Measurements from ENCODE around the gene DAB2.
"Not testable (repeated sequence)": the region's sequence is repeated elsewhere in the genome, so short reads cannot be mapped to it uniquely, and the experiment has no call there.

The DAB2 gene

DNA sequence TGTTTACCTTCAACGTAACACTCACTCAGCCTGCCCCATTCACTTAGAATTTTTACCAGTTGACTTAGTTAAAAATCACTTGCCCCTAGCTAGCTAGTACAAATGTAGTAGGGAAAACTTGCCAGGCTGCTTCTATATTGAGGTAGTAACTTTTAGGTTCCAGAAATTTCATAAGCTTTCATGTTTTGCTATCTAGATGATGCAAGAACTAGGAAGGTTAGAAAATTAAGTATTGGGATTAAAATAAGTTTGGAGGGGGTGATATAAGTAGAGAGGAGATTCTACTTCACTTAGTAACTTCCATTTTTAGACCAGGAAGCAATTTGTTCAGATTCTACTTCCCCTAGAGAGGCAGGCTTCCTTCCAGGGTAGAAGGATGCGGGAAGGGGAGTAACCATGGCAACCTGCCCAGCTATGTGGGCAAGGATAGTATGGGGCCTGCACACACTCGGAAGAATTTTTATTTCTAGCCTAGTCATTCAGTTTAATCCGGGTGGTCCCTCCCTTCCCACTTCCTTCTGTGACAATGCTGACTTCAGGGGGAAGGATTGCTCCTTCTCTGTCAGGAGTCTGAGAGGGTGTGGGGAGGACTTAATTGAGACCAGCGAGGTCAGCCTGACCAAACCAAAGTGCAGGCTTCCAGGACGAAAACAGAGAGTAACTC lies 4.2 kb downstream of the DAB2 start:
- DNase-seq (ENCODE audit: low read depth) = peak; percentile 94

DNA sequence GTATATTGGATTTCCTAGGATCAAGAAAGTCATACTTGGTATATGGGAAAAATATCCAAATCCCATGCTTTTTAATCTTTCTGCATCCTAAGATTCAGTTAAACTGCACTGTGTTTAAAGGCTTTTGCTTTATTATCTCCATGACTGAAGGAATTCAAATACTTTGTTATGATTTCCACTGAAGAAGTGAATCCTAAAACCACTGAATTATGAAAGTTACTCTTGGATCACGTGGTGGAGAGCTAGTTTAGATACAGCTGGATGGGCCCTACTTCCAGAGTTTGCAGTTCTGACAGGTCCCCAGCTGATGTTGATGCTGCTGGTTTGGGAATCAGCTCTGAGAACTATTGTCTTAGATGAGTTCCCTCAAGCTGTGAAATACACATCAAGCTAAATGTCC lies 5.0 kb downstream of the DAB2 start:
- no peak for DNase-seq (ENCODE audit: low read depth)

DNA sequence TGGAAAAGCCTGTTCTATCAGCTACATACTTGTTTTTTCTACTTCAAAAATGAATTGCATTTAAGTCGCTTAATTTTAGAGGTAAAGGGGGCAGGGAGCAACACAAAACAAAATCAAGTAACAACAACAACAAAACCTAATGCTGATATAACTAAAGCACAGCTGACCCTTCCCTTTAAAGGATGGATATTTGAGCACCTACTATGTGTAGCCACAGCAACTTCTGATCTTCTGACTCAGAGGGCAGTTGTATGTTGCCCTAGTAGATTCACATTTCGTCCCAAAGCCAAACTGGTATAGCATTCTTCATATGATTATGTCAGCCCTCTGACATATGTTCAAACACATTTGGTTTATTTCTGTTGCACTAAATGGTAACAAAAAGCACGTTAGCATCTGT lies 6.8 kb downstream of the DAB2 start:
- no peak for DNase-seq (ENCODE audit: low read depth)

DNA sequence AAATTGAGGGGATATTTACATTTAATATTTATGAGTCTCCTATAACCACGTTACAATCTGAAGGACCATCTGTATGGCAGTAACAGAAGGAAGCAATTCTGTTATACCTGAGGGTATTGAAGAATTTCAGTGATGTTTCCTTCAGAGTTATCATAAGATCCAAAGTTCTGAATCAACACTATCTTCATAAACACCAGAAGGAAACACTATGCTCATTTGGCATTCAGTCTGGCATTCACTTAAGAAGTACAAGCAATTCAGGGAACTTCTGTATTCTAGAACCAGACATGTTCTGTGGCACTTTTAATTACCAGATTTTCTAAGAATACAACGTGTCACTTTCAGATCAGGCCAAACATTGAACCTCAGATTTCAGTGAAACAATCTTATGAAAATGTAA lies 9.6 kb downstream of the DAB2 start:
- DNase-seq (ENCODE audit: low read depth) = no peak

DNA sequence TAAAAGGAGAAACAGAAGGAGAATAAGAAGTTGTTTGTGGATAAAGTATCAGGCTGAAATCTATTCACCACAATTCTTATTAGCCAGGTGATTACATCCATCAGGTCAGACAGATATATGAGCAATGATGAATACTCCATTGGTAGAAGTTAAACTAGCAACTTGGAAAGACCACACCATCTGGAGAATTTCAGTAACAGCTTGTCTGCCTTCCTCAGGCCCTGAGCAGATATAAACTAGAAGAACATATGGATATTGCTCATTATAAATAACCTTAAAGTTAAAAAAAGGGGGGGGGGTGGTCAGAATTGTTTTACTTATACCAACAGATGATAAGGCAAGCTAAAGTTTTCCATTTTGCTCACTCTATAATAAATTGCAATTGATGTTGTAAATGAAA lies 10.4 kb downstream of the DAB2 start:
- DNase-seq (ENCODE audit: low read depth) = no peak

DNA sequence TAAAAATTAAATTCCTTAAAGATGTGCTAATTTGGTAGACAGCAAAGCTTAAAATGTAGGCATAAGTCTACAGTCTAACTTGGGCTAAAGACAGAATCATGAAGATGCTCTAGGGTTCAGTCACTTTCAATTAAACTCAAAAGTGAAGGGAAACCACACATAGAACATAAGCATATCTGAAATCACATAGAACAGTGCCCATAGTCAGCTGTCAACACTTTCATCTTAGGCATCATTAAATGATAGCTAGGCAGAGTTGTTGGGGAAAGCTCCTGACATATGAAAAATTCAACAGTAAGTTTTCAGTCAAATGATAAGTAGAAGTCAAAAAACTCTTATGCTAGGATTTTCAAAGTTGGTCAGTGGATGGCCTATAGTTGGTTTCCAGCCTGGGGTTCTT lies 11.0 kb downstream of the DAB2 start:
- DNase-seq (ENCODE audit: low read depth) = no peak

DNA sequence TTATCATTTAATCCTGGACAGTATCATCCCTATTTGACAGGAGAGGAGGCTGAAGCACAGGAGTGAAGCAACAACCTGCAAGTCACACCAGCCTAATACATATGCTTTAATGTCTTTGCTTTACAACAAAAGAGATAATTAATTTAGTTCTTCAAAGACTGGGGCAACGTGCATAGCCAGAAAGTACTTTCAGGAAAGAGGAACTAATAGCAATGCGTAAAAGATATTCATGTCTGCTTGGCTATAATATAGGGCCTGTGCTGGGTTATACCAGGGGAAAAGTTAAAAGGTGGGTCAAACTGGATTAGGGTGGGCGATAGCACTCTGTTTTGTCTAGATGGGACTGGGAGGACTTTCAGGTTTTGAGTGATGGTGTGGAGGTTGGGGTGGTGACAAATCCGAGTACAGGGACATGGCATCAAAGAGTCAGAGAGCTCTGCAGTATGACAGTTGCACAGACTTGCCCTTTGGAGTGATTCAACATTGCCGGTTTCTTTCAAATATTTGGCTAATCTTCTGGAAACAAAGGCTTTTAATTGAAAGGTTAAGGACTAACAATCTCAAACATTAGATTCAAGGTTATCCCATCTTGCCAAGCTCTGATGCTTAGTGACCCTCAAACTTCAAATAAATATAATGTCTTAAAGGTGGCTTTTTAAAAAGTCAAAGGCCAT lies 11.9 kb downstream of the DAB2 start:
- DNase-seq (ENCODE audit: low read depth) = no peak

DNA sequence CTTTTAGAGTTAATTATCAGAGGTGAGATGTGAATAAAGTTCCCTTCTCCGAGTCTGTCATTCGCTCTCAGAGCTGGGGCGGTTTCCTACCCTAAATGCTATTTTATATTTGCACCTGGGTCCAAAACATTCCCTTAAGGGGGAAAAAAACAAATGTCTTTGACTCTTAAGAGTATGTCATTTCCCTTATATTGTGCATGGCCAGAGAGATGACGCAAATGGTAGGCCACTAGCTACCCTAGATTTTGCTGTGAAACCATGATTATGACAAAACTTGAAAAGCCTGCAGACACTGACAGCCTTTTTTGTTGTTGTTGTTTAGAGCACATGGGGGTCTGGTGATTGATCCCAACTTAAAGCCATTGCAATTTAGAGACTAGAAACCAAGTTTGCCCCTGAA lies 12.8 kb downstream of the DAB2 start:
- no peak for DNase-seq (ENCODE audit: low read depth)

DNA sequence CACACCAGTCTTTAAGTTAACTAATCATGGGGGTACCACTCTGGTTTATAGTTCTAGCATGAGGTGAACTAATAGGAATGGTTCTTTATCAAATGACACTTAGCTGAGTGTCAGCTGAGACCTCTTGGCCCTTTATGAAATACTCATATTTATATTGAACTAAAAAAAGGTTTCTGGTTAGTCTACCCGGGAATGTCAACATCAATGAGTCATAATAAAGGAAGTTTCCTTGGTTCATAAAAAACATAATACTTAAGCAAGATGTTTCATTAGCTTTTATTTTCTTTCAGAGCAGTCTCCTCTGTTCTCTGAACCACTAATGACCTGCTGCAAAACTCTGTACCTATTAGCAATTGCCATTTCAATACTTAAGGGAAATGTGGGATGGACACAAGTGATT lies 13.7 kb downstream of the DAB2 start:
- no peak for DNase-seq (ENCODE audit: low read depth)

DNA sequence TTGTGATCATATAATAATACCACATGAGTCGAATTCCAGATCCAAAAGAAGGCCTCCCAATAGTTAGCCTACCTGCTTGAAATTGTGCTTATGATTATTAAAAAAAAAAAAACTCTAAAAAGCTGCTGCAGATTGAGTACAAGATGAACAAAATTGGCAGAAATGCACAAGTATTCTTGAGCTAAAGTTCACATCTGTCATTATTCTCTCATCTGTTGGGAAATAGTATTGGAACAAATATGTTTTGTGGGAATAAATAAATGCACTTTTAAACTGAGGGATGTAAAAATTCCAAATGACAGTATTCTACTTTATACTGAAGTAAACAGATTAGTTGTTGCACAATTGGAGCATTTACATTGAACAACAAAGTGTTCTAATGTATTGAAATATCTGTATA lies 15.7 kb downstream of the DAB2 start:
- DNase-seq (ENCODE audit: low read depth) = no peak

DNA sequence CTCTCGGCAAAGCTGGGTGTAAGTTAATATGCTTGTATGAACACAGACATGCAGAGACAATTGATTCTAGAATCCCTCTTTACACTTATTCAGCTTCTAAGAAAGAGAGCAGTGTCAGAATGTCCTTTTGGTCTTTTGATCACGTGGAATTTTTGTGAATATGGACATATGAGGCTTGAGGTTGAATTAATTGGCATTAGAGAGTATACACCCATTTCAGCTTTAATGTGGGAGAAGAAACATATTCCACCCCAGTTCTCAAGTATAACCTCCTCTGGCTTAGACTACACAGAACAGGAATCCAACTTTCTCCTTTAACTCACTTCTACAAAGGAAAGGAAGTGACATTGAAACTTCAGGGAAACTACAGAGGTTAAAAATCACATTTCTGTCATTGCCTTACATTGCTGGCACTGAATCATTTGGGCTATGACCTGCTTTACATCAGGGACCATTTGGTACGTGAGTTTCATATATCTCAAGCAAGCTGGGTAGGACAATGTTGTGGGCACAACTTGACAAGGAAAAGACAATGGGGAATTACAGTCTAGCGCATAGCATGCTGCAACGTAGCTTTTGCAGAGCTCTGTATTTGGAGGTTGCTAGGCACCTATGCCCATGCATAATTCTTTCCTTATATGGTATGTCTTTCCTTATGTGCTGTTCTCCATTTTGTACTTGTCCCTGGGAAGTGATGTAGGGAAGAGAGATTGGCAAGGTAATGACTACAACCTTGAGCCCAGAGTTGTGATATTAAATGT lies 19.5 kb downstream of the DAB2 start:
- no peak for DNase-seq (ENCODE audit: low read depth)

DNA sequence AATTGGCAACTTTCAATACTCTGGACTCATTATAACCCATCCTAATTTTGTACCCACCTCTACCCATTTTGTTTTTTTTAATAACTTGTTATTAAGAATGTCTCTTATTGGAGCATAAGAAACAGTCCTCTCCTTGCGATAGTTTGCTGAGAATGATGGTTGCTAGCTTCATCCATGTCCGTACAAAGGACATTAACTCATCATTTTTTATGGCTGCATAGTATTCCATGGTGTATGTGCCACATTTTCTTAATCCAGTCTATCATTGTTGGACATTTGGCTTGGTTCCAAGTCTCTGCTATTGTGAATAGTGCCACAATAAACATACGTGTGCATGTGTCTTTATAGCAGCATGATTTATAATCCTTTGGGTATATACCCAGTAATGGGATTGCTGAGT lies 21.0 kb downstream of the DAB2 start:
- DNase-seq (ENCODE audit: low read depth) = not testable (repeated sequence)

DNA sequence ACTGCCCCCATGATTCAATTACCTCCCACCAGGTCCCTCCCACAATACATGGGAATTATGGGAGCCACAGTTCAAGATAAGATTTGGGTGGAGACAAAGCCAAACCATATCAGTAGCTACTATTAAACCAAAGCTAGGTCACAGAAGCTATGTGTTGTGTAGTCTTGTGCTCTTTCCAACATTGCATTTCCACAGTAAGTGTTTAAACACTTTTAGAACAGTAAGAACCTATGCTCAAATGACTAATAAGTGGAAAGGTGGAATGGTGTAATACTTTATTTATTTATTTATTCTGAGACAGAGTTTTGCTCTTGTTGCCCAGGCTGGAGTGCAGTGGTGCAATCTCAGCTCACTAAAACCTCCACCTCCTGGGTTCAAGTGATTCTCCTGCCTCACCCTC lies 22.6 kb downstream of the DAB2 start:
- DNase-seq (ENCODE audit: low read depth) = not testable (repeated sequence)

DNA sequence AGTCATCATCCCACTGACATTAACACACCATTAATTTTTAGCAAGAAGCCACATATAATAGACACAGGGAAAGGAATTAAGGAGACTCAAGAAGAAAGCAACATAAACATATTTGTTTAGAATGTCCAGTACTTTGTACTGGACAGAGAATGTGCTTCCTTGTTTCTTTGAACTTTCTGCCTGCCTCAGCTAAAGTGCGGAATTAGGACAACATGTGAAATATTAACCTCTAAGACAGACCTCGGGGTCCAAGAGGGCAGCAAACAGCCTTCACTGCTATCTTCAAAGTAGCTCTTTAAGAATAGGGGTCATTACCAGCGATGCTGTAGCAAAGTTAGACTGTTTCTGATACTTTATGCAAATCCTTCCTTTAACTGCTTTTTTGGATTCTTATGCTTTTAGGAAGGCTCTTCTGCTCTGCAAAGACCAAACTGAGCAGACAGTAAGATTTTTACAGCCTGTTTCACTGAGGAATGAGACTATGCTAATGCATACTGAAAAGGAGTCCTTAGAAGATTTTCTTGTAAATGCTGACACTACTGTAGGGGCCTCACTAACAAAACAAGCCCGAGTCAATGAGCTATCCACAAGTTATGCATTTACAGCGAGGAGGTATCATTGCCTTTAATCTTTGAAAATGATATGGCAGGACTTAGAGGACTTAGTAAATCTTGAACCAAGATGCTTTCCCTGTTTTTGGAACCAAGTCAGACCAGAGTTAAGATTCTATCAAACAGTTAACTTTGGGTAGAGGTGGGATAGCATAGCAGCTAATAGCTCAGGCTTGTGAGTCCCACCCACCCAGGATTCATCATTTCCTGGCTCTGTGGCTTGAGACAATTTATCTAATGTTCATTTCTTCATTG lies 23.8 kb downstream of the DAB2 start:
- no peak for DNase-seq (ENCODE audit: low read depth)

DNA sequence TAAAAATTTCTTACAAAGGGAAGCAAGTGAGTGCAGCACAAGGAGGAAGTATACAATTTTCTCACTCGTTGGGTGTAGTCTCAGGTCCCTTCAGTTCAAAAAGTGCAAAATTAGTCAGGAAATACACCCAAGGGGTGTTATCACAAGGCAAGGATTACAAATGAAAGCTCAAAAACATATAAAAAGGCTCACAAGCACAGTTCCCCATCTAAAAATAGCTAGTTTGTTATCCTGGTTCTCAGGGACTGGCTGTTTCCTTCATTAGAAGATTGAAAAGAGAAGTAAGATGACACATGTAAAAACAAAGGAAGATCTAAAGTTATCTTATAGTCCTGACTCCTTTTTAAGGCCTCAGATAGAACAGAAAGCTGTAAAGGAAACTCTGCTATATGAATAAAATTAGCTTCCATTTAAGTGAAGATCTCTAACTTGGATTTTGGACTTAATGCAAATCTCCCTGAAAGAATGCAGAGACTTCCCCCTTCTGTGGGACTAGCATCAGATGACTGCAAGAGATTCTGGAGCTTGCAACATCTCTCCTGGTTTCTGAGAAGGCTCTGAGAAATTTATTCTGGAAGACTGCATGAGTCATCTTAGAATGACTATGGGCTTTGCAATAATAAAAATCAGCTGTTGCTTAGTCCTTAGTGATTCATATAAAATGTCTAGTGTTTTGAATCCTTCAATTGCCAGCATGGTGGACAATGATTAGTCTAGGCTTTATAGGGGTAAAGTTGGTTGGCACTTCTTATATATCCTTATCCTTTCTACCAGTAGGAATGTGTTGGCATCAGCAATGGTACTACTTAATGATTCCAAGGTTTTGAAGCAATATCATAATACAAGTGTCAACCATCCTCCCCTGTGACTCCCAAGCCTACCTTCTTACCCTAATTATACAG lies 25.4 kb downstream of the DAB2 start:
- DNase-seq (ENCODE audit: low read depth) = peak; percentile 94

DNA sequence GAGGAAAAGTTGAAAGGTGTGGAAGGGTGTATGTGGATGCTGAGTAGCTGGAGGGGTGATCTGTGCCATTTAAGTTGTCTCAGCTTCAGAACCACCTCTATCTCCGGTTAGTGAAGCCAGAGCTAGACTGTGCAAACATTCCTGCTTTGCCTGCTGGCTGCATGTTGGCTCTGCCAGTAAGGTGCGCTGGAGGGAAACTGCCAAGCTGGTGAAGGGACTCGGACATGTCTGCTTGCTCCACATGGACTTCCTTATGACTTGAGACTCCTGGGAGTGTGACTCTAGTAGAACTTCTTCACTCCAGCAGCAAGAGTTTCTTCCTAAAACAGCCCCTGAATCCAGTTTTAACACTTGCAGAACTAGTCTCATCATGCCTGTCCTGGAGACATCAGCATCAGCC lies 27.9 kb downstream of the DAB2 start:
- DNase-seq (ENCODE audit: low read depth) = no peak

DNA sequence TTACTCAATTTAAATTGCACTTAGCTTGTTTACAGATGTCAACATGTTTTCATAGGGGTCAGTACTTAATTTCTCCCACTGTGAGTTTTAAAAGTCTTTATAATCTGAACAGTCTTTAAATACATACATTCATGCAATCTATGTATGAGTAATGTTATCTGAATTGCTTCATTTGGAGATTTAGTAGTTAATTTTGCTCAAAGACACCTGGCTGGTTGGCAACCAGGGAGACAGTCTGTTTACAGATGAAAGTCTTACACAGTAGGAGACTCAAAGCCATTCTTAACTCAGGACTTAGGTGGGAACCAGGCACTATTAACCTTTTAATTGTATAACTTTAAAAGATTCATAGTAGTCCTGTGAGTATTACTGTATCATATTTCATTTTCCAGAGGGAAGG lies 29.3 kb downstream of the DAB2 start:
- no peak for DNase-seq (ENCODE audit: low read depth)

DNA sequence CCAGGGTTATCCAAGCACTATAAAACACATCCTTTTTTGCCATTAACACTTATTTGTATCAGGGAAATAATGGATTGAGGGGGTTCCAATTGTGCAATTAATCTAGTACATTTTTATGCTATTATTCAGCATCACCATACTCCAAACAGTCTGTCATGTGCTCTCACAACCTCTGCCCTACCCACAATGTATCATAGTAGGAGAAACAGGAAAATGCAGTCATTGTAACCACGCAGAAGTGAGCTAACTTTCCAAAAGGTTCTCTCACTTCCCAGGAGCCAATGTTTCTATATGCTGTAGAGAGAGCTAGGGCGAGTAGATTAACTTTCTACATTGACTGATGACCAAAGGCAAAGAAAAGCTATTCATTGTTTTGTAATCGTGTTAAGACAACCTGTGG lies 29.8 kb downstream of the DAB2 start:
- no peak for DNase-seq (ENCODE audit: low read depth)

DNA sequence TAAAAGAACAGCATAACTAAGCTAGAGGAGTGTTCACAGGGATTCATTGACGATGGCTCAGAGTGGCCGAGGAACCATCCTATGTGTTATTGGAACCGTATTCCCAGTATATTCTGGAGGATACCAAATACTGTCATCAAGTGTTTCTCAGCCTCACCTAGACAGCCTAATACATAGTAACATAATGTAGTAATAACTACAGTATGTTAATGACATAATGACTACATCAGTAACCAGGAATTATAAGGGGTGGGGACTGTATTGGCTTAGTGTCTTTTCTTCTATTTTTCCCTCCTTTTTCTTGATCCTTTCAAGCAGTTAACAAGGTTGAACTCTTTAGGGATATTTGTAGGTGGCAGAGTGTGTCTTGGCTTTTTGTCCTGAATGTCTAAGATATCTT lies 33.8 kb downstream of the DAB2 start:
- DNase-seq (ENCODE audit: low read depth) = no peak

DNA sequence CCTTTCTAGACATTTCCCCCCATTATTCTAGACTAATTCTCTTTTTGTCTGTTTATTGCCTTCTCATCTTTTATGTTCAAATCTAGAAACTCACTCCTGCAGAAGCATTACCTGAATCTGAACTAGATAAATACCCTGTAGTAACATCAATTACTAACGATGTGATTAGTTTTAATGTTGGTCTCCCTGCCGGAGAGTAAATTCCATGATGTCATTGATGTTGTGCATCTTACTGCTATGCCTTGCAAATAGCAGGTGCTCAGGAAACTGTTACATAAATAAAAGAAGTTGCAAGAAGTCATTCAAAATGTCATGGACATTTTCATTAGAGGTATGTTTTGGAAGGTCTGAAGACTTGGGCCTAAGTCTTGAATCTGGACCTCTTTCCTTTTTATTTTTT lies 37.5 kb downstream of the DAB2 start:
- DNase-seq (ENCODE audit: low read depth) = no peak

DNA sequence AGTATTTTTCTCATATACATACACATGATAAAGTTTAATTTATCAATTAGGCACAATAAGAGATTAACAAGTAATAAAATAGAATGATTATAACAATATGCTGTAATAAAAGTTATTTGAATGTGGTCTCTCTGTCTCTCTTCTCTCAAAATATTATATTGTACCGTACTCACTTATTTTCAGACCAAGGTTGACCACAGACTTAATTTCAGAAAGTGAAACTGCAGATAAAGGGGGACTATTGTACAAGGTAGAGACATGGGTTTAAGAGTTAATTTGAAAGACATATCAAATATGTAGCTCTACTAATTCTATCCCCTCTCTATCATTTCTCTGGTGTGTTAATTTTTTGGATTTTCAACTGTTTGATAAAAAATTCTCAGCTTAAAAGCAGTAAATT lies 40.5 kb downstream of the DAB2 start:
- DNase-seq (ENCODE audit: low read depth) = no peak
